OCI-M2 (cell line): ENCODE data around the gene LAP3.
"Not testable (repeated sequence)": the region's sequence is repeated elsewhere in the genome, so short reads cannot be mapped to it uniquely, and the experiment has no call there.

Experiments used
- DNase-seq: peaks from one replicate; lab custom pipeline; 2025; ENCODE audit not compliant: unreplicated experiment; lab: John Stamatoyannopoulos, UW

Gene LAP3

GRCh38 chr4:17561195-17561909 lies 15.6 kb upstream of the LAP3 start:
- no peak for DNase-seq

- DNase-seq = no peak
Measured at GRCh38 chr4:17562157-17562556, 14.8 kb upstream of the LAP3 start.

GRCh38 chr4:17565846-17566245 lies 11.2 kb upstream of the LAP3 start:
- no peak for DNase-seq

- no peak for DNase-seq
Measured at GRCh38 chr4:17567271-17567670, 9.7 kb upstream of the LAP3 start.

GRCh38 chr4:17574206-17574605 lies 2.8 kb upstream of the LAP3 start:
- no peak for DNase-seq

- DNase-seq = not testable (repeated sequence)
Measured at GRCh38 chr4:17575177-17575576, 1.8 kb upstream of the LAP3 start.

- no peak for DNase-seq
Measured at GRCh38 chr4:17577665-17578481, 875 bp downstream of the LAP3 start.

GRCh38 chr4:17578482-17578891 lies 1.5 kb downstream of the LAP3 start:
- DNase-seq = no peak

GRCh38 chr4:17580969-17581368 lies 4.0 kb downstream of the LAP3 start:
- DNase-seq = no peak

- DNase-seq = no peak
Measured at GRCh38 chr4:17583276-17583675, 6.3 kb downstream of the LAP3 start.

- no peak for DNase-seq
Measured at GRCh38 chr4:17583941-17584340, 6.9 kb downstream of the LAP3 start.

GRCh38 chr4:17584521-17585213 lies 7.7 kb downstream of the LAP3 start:
- no peak for DNase-seq

GRCh38 chr4:17587094-17587822 lies 10.3 kb downstream of the LAP3 start:
- no peak for DNase-seq

GRCh38 chr4:17589355-17589754 lies 12.4 kb downstream of the LAP3 start:
- DNase-seq = no peak

- DNase-seq = no peak
Measured at GRCh38 chr4:17595471-17596005, 18.5 kb downstream of the LAP3 start.

- DNase-seq = no peak
Measured at GRCh38 chr4:17597517-17597916, 20.5 kb downstream of the LAP3 start.

GRCh38 chr4:17599826-17600225 lies 22.8 kb downstream of the LAP3 start:
- DNase-seq = no peak

- no peak for DNase-seq
Measured at GRCh38 chr4:17605236-17605635, 28.2 kb downstream of the LAP3 start.

GRCh38 chr4:17613761-17614415 lies 36.9 kb downstream of the LAP3 start:
- DNase-seq = no peak
